ENCODE measurements around the gene LEKR1. TPM values are rescaled to one million over a fixed set of nuclear protein-coding genes. Genes with fewer than 3 reads are reported as not detected.

Gene LEKR1
- total and polyA plus RNA-seq, 2 donors (not counting 1 experiment from before 2014, with no cell fraction given): 0.94 to 4.7 TPM

GRCh38 chr3:156816091-156816793, 9.9 kb upstream of the LEKR1 start:
- H3K9ac ChIP-seq (ENCODE audit: low read length): peak overlapping the region; percentile 71
- intact Hi-C loops (cut with micrococcal nuclease): loop anchor here (2.0 to 5.0 kb wide), 3 partner anchors 213 to 945 kb away; partner anchors contain the start of genes CCNL1 and GMPS
- ATAC-seq (ENCODE audit: low read depth): peak; percentile 14
- DNase-seq: peak; percentile 74
- peak overlapping the region; percentile 97 for H3K4me2 ChIP-seq (replicated peaks; ENCODE audit: low read depth, low read length, poor library complexity, severe bottlenecking)
- Mint-ChIP-seq H3K4me1 (peaks cover 43% of the 10 kb centered on the region), H3K4me3 (peak overlapping the region; percentile 97), H3K27ac (peak overlapping the region; percentile 99), H3K9me3 (ENCODE audit: insufficient read depth) (no peaks in the 10 kb centered on the region), H3K27me3 (no peaks in the 10 kb centered on the region)
- no peaks in the 10 kb centered on the region for H3K79me2 ChIP-seq (ENCODE audit: control insufficient read depth, insufficient read depth, low read length)
- H4K20me1 ChIP-seq (ENCODE audit: control insufficient read depth, insufficient read depth, low read length, poor library complexity, severe bottlenecking): peaks cover 6% of the 10 kb centered on the region
- H3K4me3 ChIP-seq (ENCODE audit: control extremely low read depth in 1 of 5, extremely low read depth in 1 of 5, insufficient read depth in 1 of 5, low read depth in 2 of 5, low read length in 4 of 5): peak overlapping the region; percentile 32 to 86 (median 68)
- H3K27me3 ChIP-seq (replicated peaks in 1 of 4; ENCODE audit: control extremely low read depth in 1 of 4, control insufficient read depth in 3 of 4, insufficient read depth in 4 of 4, low read length in 3 of 4): no peaks in the 10 kb centered on the region
- 20% methylated on average over 74 of the region's 74 CpGs for WGBS (ENCODE audit: insufficient coverage)
- H3K27ac ChIP-seq (ENCODE audit: low read length in 2 of 2): peak overlapping the region; percentile 56 to 80
- ChIA-PET CTCF (interaction anchor here (1.5 kb wide), 1 partner anchor 143 kb away, joined by 4 read pairs; no protein-coding TSS in a partner anchor), POLR2A (interaction anchor here (1.3 to 2.2 kb wide), 4 partner anchors 141 to 344 kb away, joined by 3 to 24 read pairs (median 7); partner anchors contain the start of genes CCNL1, SSR3 and TIPARP)
- peak overlapping the region; percentile 78 for H2AFZ ChIP-seq (ENCODE audit: insufficient read depth, low read depth, low read length, poor library complexity, severe bottlenecking)
- H3K9me3 ChIP-seq (ENCODE audit: control extremely low read depth in 1 of 3, control insufficient read depth in 2 of 3, insufficient read depth in 1 of 3, low read length in 2 of 3): no peaks in the 10 kb centered on the region
- TF ChIP-seq CTCF (IDR thresholded peaks at IDR 0.05) (no peak), EZH2 (IDR thresholded peaks at IDR 0.05; ENCODE audit: borderline replicate concordance, insufficient read depth, low read depth, low read length, poor library complexity, severe bottlenecking) (no peak)
- H3K4me1 ChIP-seq (ENCODE audit: control insufficient read depth in 2 of 2, insufficient read depth in 2 of 2, low read length in 2 of 2): peaks cover 13 to 16% of the 10 kb centered on the region in 2 donors
- no peaks in the 10 kb centered on the region for H3K36me3 ChIP-seq (replicated peaks in 1 of 2; ENCODE audit: control extremely low read depth in 1 of 2, control insufficient read depth in 1 of 2, extremely low read depth in 1 of 2, insufficient read depth in 2 of 2, low read length in 1 of 2)
